Pancreas (tissue), 10 donors: ENCODE measurements around the gene PPP1R8. TPM values are rescaled to one million over a fixed set of nuclear protein-coding genes. Genes with fewer than 3 reads are reported as not detected.
A peak's percentile ranks its signal among the peaks of the same experiment; 100 is the strongest.
"Not testable (repeated sequence)": the region's sequence is repeated elsewhere in the genome, so short reads cannot be mapped to it uniquely, and the experiment has no call there.

Experiments
- ATAC-seq, 4 donors: fragments of 200-7000 bp; cut with Tn5 transposase; one replicate each; pipeline versions ENCODE4 v1.8.0 to v1.9.1; 2020; ENCODE audit warnings: mild to moderate bottlenecking in 4 of 4, moderate library complexity in 4 of 4
- DNase-seq, 6 donors: peaks; one replicate each; pipeline ENCODE4 v3.0.0-alpha.2; 2020
- FAIRE-seq: peaks from 2 replicates; lab custom pipeline; 2012; peaks lifted over from hg19 to GRCh38; lab: Jason Lieb, UNC
- H3K27ac ChIP-seq, 4 donors: fragments of 200-600 bp; sonication (generic); 1 replicate in 3 of 4; 2 replicates in 1 of 4; pipeline versions ENCODE4 v1.5.0 to v1.8.0; 2020
- H3K27me3 ChIP-seq, 4 donors: fragments of 200-600 bp; one replicate each; pipeline ENCODE4 v1.8.0; 2021
- H3K36me3 ChIP-seq, 3 donors: fragments of 200-600 bp; sonication (generic) in 1 of 3; one replicate each; pipeline versions ENCODE4 v1.5.0 to v1.8.0; 2020 to 2021
- H3K4me1 ChIP-seq, 3 donors: fragments of 200-600 bp; one replicate each; pipeline ENCODE4 v1.8.0; 2021
- H3K4me3 ChIP-seq, 4 donors: fragments of 200-600 bp; sonication (generic) in 2 of 4; one replicate each; pipeline versions ENCODE4 v1.5.0 to v1.8.0; 2020 to 2021
- H3K9me3 ChIP-seq, 4 donors: fragments of 200-600 bp; one replicate each; pipeline ENCODE4 v1.8.0; 2021
- CTCF ChIP-seq, 4 donors: fragments of 200-600 bp; sonication (generic) in 3 of 4; IDR thresholded peaks; one replicate each; pipeline versions ENCODE4 v1.5.0 to v1.8.0; 2021; ENCODE audit warnings: antibody characterized with exemption in 4 of 4
- WGBS, 2 donors: extraction: QIAGEN DNeasy Blood & Tissue Kit; methylation state at CpG; one replicate each; pipeline ENCODE4 v1.1.7; 2013; 5-methylcytosine and 5-hydroxymethylcytosine counted together
- intact Hi-C, 3 donors: fragments of 100-400 bp; cut with DNase I; formaldehyde crosslinking; loops; one replicate each; pipeline versions ENCODE4 v1.11.1 to v1.14.2; 2022
- polyA plus RNA-seq, 2 donors: library from polyadenylated mRNA; stranded (reverse); fragments of 200-250 nt; gene quantifications; one replicate each; pipeline ENCODE4 v1.2.3, GENCODE V29; 2013
- total RNA-seq, 6 donors: library from RNA; stranded (reverse); fragmentation: NEBNext Ultra II Directional in 4 of 6; extraction: Animal tissue kit (Norgen Biotek cat#: 25700) in 4 of 6; gene quantifications; one replicate each; pipeline versions ENCODE4 v1.2.1 to v1.2.4, GENCODE V29; 2021 to 2023
- donor health status: healthy with polysubstance abuse.
- donor health status: DM: no; HTN: no; CAD: no; lungs with moderate emphysema.
- donor health status: DM: no; HTN: no; CAD: no.
- donor health status: control.
- donor health status: control.
- donor health status: Bipolar disorder and iron deficiency.
- donor health status: DM: yes; HTN: yes; CAD: no.
- donor health status: DM: no; HTN: no; CAD: no.
- donor health status: DM: no; HTN: no; CAD: no.
- donor health status: DM: yes; HTN: yes; CAD: no.

The PPP1R8 gene
- total and polyA plus RNA-seq, 8 donors = 8.1 to 17.4 (median 11.7) TPM

DNA sequence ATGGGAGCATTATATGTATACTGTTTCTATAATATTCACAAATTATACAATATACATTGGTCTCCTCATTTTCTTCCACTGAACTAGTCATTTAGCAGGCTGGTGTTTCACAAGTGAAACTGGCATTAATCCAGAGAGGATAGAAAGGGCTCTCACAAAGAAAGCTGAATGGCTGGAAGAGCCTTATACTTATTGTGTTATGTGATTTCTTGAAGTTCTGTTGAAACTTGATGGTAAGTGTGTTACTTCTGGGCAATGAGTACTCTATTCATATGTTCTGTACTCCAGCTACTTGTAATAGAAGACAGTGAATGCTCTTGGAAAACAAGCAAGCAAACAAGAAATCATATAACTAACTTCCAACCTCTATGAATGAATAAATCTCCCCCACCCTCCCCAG, 42.7 kb upstream of the PPP1R8 start:
- Histone ChIP-seq H3K9me3 (no peaks in the 10 kb centered on the region), H3K4me3 (no peak overlapping the region), H3K27me3 (no peaks in the 10 kb centered on the region), H3K4me1 (peaks cover 7 to 31% (median 12%) of the 10 kb centered on the region in 3 donors), H3K27ac (no peak overlapping the region), H3K36me3 (peaks cover 0 to 7% (median 0%) of the 10 kb centered on the region in 3 donors)
- ATAC-seq (no peak), DNase-seq (no peak), FAIRE-seq (no peak)
- no peak for TF ChIP-seq CTCF (IDR thresholded peaks at IDR 0.05)
- intact Hi-C loops = no loop called here

- no peak overlapping the region for H3K4me3 ChIP-seq
- H3K27me3 ChIP-seq = no peaks in the 10 kb centered on the region
- DNase-seq (no peak), ATAC-seq (peak in 3 of 4 donors; percentile 39 to 62 (median 58)), FAIRE-seq (no peak)
- WGBS, 2 donors = 59 to 63% methylated on average over 4 of the region's 4 CpGs
- peak overlapping the region in 2 of 4 donors; percentile 3 to 51 for H3K27ac ChIP-seq
- H3K4me1 ChIP-seq = peaks cover 7 to 31% (median 12%) of the 10 kb centered on the region in 3 donors
- intact Hi-C loops = no loop called here
- TF ChIP-seq CTCF (IDR thresholded peaks at IDR 0.05) = no peak
- H3K9me3 ChIP-seq = no peaks in the 10 kb centered on the region
- peaks cover 0 to 23% (median 0%) of the 10 kb centered on the region in 3 donors for H3K36me3 ChIP-seq
Measured at GRCh38 chr1:27789540-27790041, 41.0 kb upstream of the PPP1R8 start.

DNA sequence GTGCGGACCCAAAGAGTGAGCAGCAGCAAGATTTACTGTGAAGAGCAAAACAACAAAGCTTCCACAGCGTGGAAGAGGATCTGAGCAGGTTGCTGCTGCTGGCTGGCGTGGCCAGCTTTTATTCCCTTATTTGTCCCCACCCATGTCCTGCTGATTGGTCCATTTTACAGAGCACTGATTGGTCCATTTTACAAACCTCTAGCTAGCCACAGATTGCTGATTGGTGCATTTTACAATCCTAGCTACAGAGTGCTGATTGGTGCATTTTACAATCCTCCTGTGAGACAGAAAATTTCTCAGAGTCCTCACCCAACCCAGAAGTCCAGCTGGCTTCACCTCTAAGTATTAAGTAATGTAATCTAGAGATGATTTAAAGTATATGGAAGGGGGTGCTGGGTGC, 40.3 kb upstream of the PPP1R8 start:
- H3K27ac ChIP-seq = peak overlapping the region in 1 of 4 donors; percentile 51
- H3K4me3 ChIP-seq, DNase-seq, H3K9me3 ChIP-seq, H3K27me3 ChIP-seq, ATAC-seq, FAIRE-seq, intact Hi-C loops: not testable (repeated sequence)
- WGBS, 2 donors = 94 to 99% methylated on average over 3 of the region's 3 CpGs
- H3K36me3 ChIP-seq = peaks cover 0 to 26% (median 0%) of the 10 kb centered on the region in 3 donors
- peaks cover 7 to 29% (median 12%) of the 10 kb centered on the region in 3 donors for H3K4me1 ChIP-seq

DNA sequence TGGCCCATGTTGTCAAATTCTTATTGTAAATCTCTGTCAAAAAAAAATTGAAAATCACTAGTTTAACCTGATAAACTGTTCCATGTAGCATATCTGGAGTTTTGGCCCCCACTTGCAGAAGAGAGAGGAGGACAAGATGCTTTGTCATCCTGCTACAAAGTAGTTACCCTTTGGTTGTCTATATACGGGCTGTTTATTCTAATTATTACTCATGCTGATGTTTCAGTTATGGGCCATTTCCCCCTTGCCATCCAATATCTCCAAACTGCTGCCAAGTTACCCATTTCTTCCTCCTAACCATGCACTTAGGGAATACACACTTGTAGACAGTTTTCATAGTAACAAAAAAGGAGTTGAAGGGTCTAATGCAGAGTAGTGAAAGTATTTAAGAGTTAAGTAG, 35.0 kb upstream of the PPP1R8 start:
- Histone ChIP-seq H3K27me3 (no peaks in the 10 kb centered on the region), H3K4me3 (no peak overlapping the region), H3K4me1 (no peaks in the 10 kb centered on the region), H3K9me3 (no peaks in the 10 kb centered on the region), H3K27ac (no peak overlapping the region), H3K36me3 (peaks cover 0 to 34% (median 0%) of the 10 kb centered on the region in 3 donors)
- intact Hi-C loops = no loop called here
- no peak for TF ChIP-seq CTCF (IDR thresholded peaks at IDR 0.05)
- ATAC-seq (no peak), DNase-seq (no peak), FAIRE-seq (no peak)
- WGBS, 2 donors = 56 to 59% methylated on average over 1 of the region's 1 CpG

GRCh38 chr1:27804791-27805190, 25.8 kb upstream of the PPP1R8 start:
- FAIRE-seq (no peak), ATAC-seq (no peak), DNase-seq (no peak)
- 90 to 92% methylated on average over 5 of the region's 5 CpGs for WGBS, 2 donors
- H3K4me3 ChIP-seq = no peak overlapping the region
- no peak for TF ChIP-seq CTCF (IDR thresholded peaks at IDR 0.05)
- intact Hi-C loops = no loop called here
- no peaks in the 10 kb centered on the region for H3K9me3 ChIP-seq
- H3K27ac ChIP-seq = no peak overlapping the region
- peaks cover 0 to 27% (median 0%) of the 10 kb centered on the region in 3 donors for H3K36me3 ChIP-seq
- H3K4me1 ChIP-seq = no peaks in the 10 kb centered on the region
- no peaks in the 10 kb centered on the region for H3K27me3 ChIP-seq
